Common myeloid progenitor, CD34-positive (primary cell): Measurements from ENCODE around the gene OVAAL.

Source experiments
- CTCF ChIA-PET: fragments of 350-600 bp; sonication (Branson Sonifier 250); formaldehyde crosslinking; loops from one replicate; lab custom pipeline; 2021; ENCODE audit warnings: antibody characterized with exemption; lab: Charles Lee
- POLR2A ChIA-PET: fragments of 350-600 bp; sonication (Branson Sonifier 250); formaldehyde crosslinking; loops from one replicate; lab custom pipeline; 2021; ENCODE audit warnings: antibody characterized with exemption; lab: Charles Lee
- DNase-seq, 3 donors: peaks; one replicate each; pipeline versions ENCODE4 v3.0.0 to v3.0.0-alpha.2; 2013
- H3K27ac ChIP-seq, 2 experiments: 1 replicate in 1 of 2; 2 replicates in 1 of 2; pipeline ENCODE4 v1.7.0; 2013; ENCODE audit warnings: inconsistent platforms in 2 of 2, low read length in 2 of 2, mild to moderate bottlenecking in 2 of 2, low read depth in 1 of 2, moderate library complexity in 1 of 2; ENCODE audit not compliant: severe bottlenecking in 2 of 2, insufficient read depth in 1 of 2, poor library complexity in 1 of 2
- H3K27me3 ChIP-seq, 5 experiments: replicated peaks in 2 of 5; 1 replicate in 3 of 5; 2 replicates in 2 of 5; pipeline versions ENCODE4 v1.6.1 to v1.7.0; 2013; ENCODE audit warnings: low read length in 4 of 5, mild to moderate bottlenecking in 2 of 5, moderate library complexity in 2 of 5, inconsistent platforms in 1 of 5; ENCODE audit not compliant: insufficient read depth in 5 of 5, control insufficient read depth in 4 of 5
- H3K36me3 ChIP-seq, 4 experiments: 1 replicate in 2 of 4; 2 replicates in 2 of 4; pipeline versions ENCODE4 v1.6.1 to v1.7.0; 2013; ENCODE audit warnings: low read length in 3 of 4, control low read depth in 1 of 4, mild to moderate bottlenecking in 1 of 4; ENCODE audit not compliant: control insufficient read depth in 4 of 4, insufficient read depth in 4 of 4
- H3K4me1 ChIP-seq, 4 experiments: 1 replicate in 3 of 4; 2 replicates in 1 of 4; pipeline versions ENCODE4 v1.6.1 to v1.7.1; 2013; ENCODE audit warnings: low read length in 3 of 4, mild to moderate bottlenecking in 3 of 4, control low read depth in 1 of 4, inconsistent platforms in 1 of 4, moderate library complexity in 1 of 4; ENCODE audit not compliant: control insufficient read depth in 4 of 4, insufficient read depth in 4 of 4; ENCODE audit errors: control extremely low read depth in 1 of 4
- H3K4me3 ChIP-seq, 7 experiments: 1 replicate in 4 of 7; 2 replicates in 3 of 7; pipeline versions ENCODE4 v1.5.1 to v1.7.0; 2013; ENCODE audit warnings: mild to moderate bottlenecking in 7 of 7, low read length in 6 of 7, moderate library complexity in 6 of 7, inconsistent platforms in 2 of 7, low read depth in 2 of 7, control low read depth in 1 of 7; ENCODE audit not compliant: insufficient read depth in 4 of 7, control insufficient read depth in 1 of 7; ENCODE audit errors: extremely low read depth in 1 of 7
- H3K9me3 ChIP-seq, 5 experiments: 1 replicate in 4 of 5; 2 replicates in 1 of 5; pipeline versions ENCODE4 v1.6.1 to v1.7.1; 2013; ENCODE audit warnings: low read length in 4 of 5, mild to moderate bottlenecking in 2 of 5, inconsistent platforms in 1 of 5, low read depth in 1 of 5, moderate library complexity in 1 of 5; ENCODE audit not compliant: control insufficient read depth in 4 of 5, insufficient read depth in 2 of 5; ENCODE audit errors: control extremely low read depth in 1 of 5
- WGBS: methylation state at CpG from one replicate; pipeline ENCODE4 v1.1.5; 2013; ENCODE audit not compliant: insufficient coverage; 5-methylcytosine and 5-hydroxymethylcytosine counted together

OVAAL gene

GRCh38 chr1:180522213-180522515 lies 36.6 kb upstream of the OVAAL start:
- no peaks in the 10 kb centered on the region for H3K36me3 ChIP-seq
- DNase-seq = no peak
- peaks cover 0 to 9% (median 5%) of the 10 kb centered on the region in 4 experiments for H3K4me1 ChIP-seq
- ChIA-PET POLR2A (no interaction called here), CTCF (interaction anchor here (1.0 to 1.8 kb wide), 2 partner anchors 12 to 340 kb away, joined by 4 to 6 read pairs; no protein-coding TSS in a partner anchor)
- 95% methylated on average over 5 of the region's 7 CpGs for WGBS
- H3K27ac ChIP-seq = no peak overlapping the region
- no peaks in the 10 kb centered on the region for H3K9me3 ChIP-seq
- H3K4me3 ChIP-seq = no peak overlapping the region
- H3K27me3 ChIP-seq = no peaks in the 10 kb centered on the region

GRCh38 chr1:180524160-180524914 lies 34.4 kb upstream of the OVAAL start:
- 98% methylated on average over 5 of the region's 7 CpGs for WGBS
- Histone ChIP-seq H3K4me3 (no peak overlapping the region), H3K4me1 (peaks cover 0 to 9% (median 5%) of the 10 kb centered on the region in 4 experiments), H3K9me3 (no peaks in the 10 kb centered on the region), H3K27ac (no peak overlapping the region), H3K27me3 (no peaks in the 10 kb centered on the region), H3K36me3 (no peaks in the 10 kb centered on the region)
- CTCF ChIA-PET = interaction anchor here (1.0 kb wide), 4 partner anchors 9 to 660 kb away, joined by 3 to 5 read pairs (median 4); no protein-coding TSS in a partner anchor
- POLR2A ChIA-PET = interaction anchor here (0.6 kb wide), 1 partner anchor 15 kb away, joined by 3 read pairs; no protein-coding TSS in a partner anchor
- no peak for DNase-seq

DNA sequence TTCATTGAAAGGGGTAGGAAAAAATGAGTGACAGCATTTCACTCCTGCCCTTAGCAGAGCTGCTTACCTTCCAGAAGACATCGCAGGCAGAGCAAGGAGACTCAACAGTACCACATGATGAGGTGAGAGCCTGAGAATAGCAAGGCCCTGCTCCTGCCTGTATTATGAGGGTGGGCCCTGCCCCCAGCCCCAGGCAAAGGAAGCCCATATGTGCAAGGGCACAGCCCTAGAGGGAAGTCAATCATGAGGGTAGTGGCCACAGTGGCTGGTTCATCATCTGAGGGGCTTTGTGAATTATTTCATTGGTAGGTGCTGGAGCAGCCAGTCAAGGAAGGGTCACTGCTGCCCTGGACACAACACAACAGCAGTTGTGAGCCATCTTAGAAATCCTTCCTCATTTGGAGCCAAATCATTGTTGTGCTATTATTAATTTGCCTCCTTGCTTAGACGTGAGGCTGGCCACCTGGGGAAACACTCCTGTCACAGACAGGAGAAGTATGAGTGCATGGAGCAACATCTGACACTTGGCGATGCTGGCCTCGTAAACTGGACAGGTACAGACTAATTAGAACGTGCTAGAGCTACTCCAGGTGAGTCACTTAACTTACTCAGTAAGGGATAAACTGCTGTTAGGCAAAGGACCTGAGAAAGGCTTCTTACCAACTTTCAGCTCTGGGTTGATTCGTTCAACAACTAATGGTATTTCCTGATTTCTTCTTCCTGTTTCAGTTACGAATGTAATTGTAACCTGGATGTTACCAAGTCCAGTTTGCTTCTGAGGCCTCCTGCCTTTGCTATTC lies 33.6 kb upstream of the OVAAL start:
- no peak overlapping the region for H3K27ac ChIP-seq
- CTCF ChIA-PET = interaction anchor here (1.0 kb wide), 3 partner anchors 8 to 659 kb away, joined by 3 to 4 read pairs (median 3); no protein-coding TSS in a partner anchor
- H3K4me3 ChIP-seq = peak overlapping the region in 1 of 7 experiments; percentile 52
- peaks cover 0 to 7% (median 3%) of the 10 kb centered on the region in 4 experiments for H3K4me1 ChIP-seq
- no peaks in the 10 kb centered on the region for H3K9me3 ChIP-seq
- peak in 2 of 3 donors; percentile 14 to 16 for DNase-seq
- H3K36me3 ChIP-seq = no peaks in the 10 kb centered on the region
- 63% methylated on average over 7 of the region's 7 CpGs for WGBS
- no peaks in the 10 kb centered on the region for H3K27me3 ChIP-seq
- POLR2A ChIA-PET = interaction anchor here (0.6 kb wide), 1 partner anchor 14 kb away, joined by 3 read pairs; no protein-coding TSS in a partner anchor

DNA sequence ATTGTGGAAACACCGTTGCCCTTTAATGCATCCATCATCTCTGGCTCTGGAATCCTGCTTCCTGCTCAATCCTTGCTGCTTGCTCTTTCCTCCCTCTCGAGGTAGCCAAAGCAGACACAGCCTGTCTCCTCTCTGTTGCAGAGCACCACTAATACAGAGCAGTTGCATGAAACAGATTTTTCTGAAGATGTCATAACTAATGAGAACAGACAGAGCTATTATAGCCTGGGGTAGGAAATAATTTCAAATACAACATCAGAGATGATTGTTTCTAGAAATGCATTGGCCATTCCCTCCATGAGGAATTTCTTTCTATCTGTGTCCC lies 33.1 kb upstream of the OVAAL start:
- POLR2A ChIA-PET = no interaction called here
- no peak for DNase-seq
- CTCF ChIA-PET = interaction anchor here (1.0 kb wide), 1 partner anchor 337 kb away, joined by 4 read pairs; no protein-coding TSS in a partner anchor
- Histone ChIP-seq H3K9me3 (no peaks in the 10 kb centered on the region), H3K27me3 (no peaks in the 10 kb centered on the region), H3K36me3 (no peaks in the 10 kb centered on the region), H3K4me3 (peak overlapping the region in 1 of 7 experiments; percentile 52), H3K4me1 (peaks cover 0 to 7% (median 3%) of the 10 kb centered on the region in 4 experiments), H3K27ac (no peak overlapping the region)
- 56% methylated on average over 2 of the region's 2 CpGs for WGBS

- POLR2A ChIA-PET = no interaction called here
- Histone ChIP-seq H3K4me1 (peaks cover 0 to 7% (median 3%) of the 10 kb centered on the region in 4 experiments), H3K36me3 (no peaks in the 10 kb centered on the region), H3K27me3 (no peaks in the 10 kb centered on the region), H3K4me3 (no peak overlapping the region), H3K27ac (no peak overlapping the region), H3K9me3 (no peaks in the 10 kb centered on the region)
- CTCF ChIA-PET = interaction anchor here (0.6 to 2.1 kb wide), 3 partner anchors 8 to 164 kb away, joined by 3 to 7 read pairs (median 3); no protein-coding TSS in a partner anchor
- DNase-seq = no peak
- 98% methylated on average over 4 of the region's 5 CpGs for WGBS
Observed at GRCh38 chr1:180527101-180527669, 31.6 kb upstream of the OVAAL start.

DNA sequence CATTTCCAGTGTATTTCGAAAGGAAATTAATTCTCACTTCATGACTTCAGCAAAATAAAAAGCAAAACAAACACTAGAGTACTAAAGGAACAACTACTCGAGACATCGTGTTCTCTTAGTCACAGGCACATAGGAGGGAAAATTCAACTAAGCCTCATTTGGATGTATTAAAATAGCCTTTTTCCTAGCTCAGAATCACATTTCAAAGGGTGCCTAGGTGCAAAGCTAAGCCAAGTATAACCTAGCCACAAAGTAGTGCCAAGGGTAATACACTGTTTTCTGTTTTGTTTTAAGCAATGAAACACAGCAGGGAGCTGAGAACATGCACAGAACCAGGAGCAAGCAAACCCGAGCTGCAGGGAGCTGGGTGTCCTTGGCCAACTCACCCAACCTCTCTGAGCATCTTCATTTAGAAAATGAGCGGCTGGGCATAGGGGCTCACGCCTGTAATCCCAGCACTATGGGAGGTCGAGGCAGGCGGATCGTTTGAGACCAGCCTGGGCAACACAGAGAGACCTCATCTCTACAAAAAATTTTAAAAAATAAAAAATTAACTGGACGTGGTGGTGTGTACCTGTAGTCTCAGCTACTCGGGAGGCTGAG lies 29.8 kb upstream of the OVAAL start:
- ChIA-PET CTCF (interaction anchor here (1.3 to 11.0 kb wide), 3 partner anchors 9 to 334 kb away, joined by 3 to 73 read pairs (median 7); no protein-coding TSS in a partner anchor), POLR2A (no interaction called here)
- WGBS = 98% methylated on average over 4 of the region's 11 CpGs
- Histone ChIP-seq H3K27ac (no peak overlapping the region), H3K36me3 (no peaks in the 10 kb centered on the region), H3K4me1 (peaks cover 0 to 7% (median 3%) of the 10 kb centered on the region in 4 experiments), H3K4me3 (no peak overlapping the region), H3K27me3 (no peaks in the 10 kb centered on the region), H3K9me3 (no peaks in the 10 kb centered on the region)
- no peak for DNase-seq
